HEK293 (cell line): ENCODE measurements around the gene NEK8.
A peak's percentile ranks its signal among the peaks of the same experiment; 100 is the strongest.

Experiments
- ATF2 ChIP-seq: fragments of 450-650 bp; formaldehyde crosslinking; IDR thresholded peaks from 2 replicates; pipeline ENCODE4 v1.5.1; 2016; ENCODE audit warnings: missing biosample characterization, missing genetic modification characterization, low read depth
- GLI4 ChIP-seq: fragments of 450-650 bp; formaldehyde crosslinking; IDR thresholded peaks from 2 replicates; pipeline ENCODE4 v1.5.1; 2016; ENCODE audit warnings: missing biosample characterization, missing genetic modification characterization
- HIC1 ChIP-seq: fragments of 450-650 bp; formaldehyde crosslinking; IDR thresholded peaks from 2 replicates; pipeline ENCODE4 v1.5.1; 2016; ENCODE audit warnings: missing biosample characterization, missing genetic modification characterization
- HOXC10 ChIP-seq: sonication (generic); formaldehyde crosslinking; IDR thresholded peaks from 2 replicates; pipeline ENCODE4 v1.8.1; 2023; ENCODE audit warnings: mild to moderate bottlenecking, missing genetic modification reagents
- INSM2 ChIP-seq: fragments of 450-650 bp; formaldehyde crosslinking; IDR thresholded peaks from 2 replicates; pipeline ENCODE4 v1.5.1; 2016; ENCODE audit warnings: missing biosample characterization, missing genetic modification characterization
- KLF17 ChIP-seq: fragments of 450-650 bp; formaldehyde crosslinking; IDR thresholded peaks from 2 replicates; pipeline ENCODE4 v1.5.1; 2016; ENCODE audit warnings: missing biosample characterization, missing genetic modification characterization
- KLF8 ChIP-seq: fragments of 450-650 bp; formaldehyde crosslinking; IDR thresholded peaks from 2 replicates; pipeline ENCODE4 v1.5.1; 2016; ENCODE audit warnings: missing biosample characterization, missing genetic modification characterization
- PATZ1 ChIP-seq: fragments of 450-650 bp; formaldehyde crosslinking; IDR thresholded peaks from 2 replicates; pipeline ENCODE4 v1.5.1; 2016; ENCODE audit warnings: missing biosample characterization, missing genetic modification characterization
- SP3 ChIP-seq: fragments of 450-650 bp; formaldehyde crosslinking; IDR thresholded peaks from 2 replicates; pipeline ENCODE4 v1.5.1; 2016; ENCODE audit warnings: missing biosample characterization, missing genetic modification characterization
- SP7 ChIP-seq: fragments of 450-650 bp; formaldehyde crosslinking; IDR thresholded peaks from 2 replicates; pipeline ENCODE4 v1.5.1; 2016; ENCODE audit warnings: missing biosample characterization, missing genetic modification characterization
- TCF7L2 ChIP-seq: IDR thresholded peaks from 2 replicates; pipeline ENCODE4 v1.6.1; 2011; ENCODE audit warnings: low read depth, mild to moderate bottlenecking, inconsistent platforms, low read length, moderate library complexity, borderline replicate concordance
- WT1 ChIP-seq: fragments of 450-650 bp; formaldehyde crosslinking; IDR thresholded peaks from 2 replicates; pipeline ENCODE4 v1.5.1; 2016; ENCODE audit warnings: missing biosample characterization, missing genetic modification characterization
- YY1 ChIP-seq: fragments of 450-650 bp; formaldehyde crosslinking; IDR thresholded peaks from 2 replicates; pipeline ENCODE4 v1.5.1; 2018; ENCODE audit warnings: missing biosample characterization, missing genetic modification characterization
- ZBTB17 ChIP-seq: fragments of 450-650 bp; formaldehyde crosslinking; IDR thresholded peaks from 2 replicates; pipeline ENCODE4 v1.5.1; 2016; ENCODE audit warnings: missing biosample characterization, missing genetic modification characterization
- ZBTB7A ChIP-seq: fragments of 450-650 bp; formaldehyde crosslinking; IDR thresholded peaks from 2 replicates; pipeline ENCODE4 v1.5.1; 2016; ENCODE audit warnings: low read depth, missing biosample characterization, missing genetic modification characterization
- ZNF155 ChIP-seq: fragments of 450-650 bp; formaldehyde crosslinking; IDR thresholded peaks from 2 replicates; pipeline ENCODE4 v1.5.1; 2016; ENCODE audit warnings: missing biosample characterization, missing genetic modification characterization
- ZNF18 ChIP-seq: fragments of 450-650 bp; formaldehyde crosslinking; IDR thresholded peaks from 2 replicates; pipeline ENCODE4 v1.5.1; 2016; ENCODE audit warnings: missing biosample characterization, missing genetic modification characterization
- ZNF202 ChIP-seq: fragments of 450-650 bp; formaldehyde crosslinking; IDR thresholded peaks from 2 replicates; pipeline ENCODE4 v1.5.1; 2016; ENCODE audit warnings: missing biosample characterization, missing genetic modification characterization, borderline replicate concordance
- ZNF426 ChIP-seq: fragments of 450-650 bp; formaldehyde crosslinking; IDR thresholded peaks from 2 replicates; pipeline ENCODE4 v1.5.1; 2017; ENCODE audit warnings: missing biosample characterization, missing genetic modification characterization, mild to moderate bottlenecking, inconsistent platforms, moderate library complexity
- ZNF433 ChIP-seq: fragments of 450-650 bp; formaldehyde crosslinking; IDR thresholded peaks from 2 replicates; pipeline ENCODE4 v1.5.1; 2016; ENCODE audit warnings: missing biosample characterization, missing genetic modification characterization, low read depth
- ZNF488 ChIP-seq: fragments of 450-650 bp; formaldehyde crosslinking; IDR thresholded peaks from 2 replicates; pipeline ENCODE4 v1.5.1; 2016; ENCODE audit warnings: missing biosample characterization, missing genetic modification characterization
- ZNF544 ChIP-seq: fragments of 450-650 bp; formaldehyde crosslinking; IDR thresholded peaks from 2 replicates; pipeline ENCODE4 v1.5.0; 2017; ENCODE audit warnings: missing biosample characterization, missing genetic modification characterization
- ZNF561 ChIP-seq: fragments of 450-650 bp; IDR thresholded peaks from 2 replicates; pipeline ENCODE4 v1.5.1; 2018; ENCODE audit warnings: missing biosample characterization, missing genetic modification characterization, borderline replicate concordance
- ZNF580 ChIP-seq: fragments of 450-650 bp; formaldehyde crosslinking; IDR thresholded peaks from 2 replicates; pipeline ENCODE4 v1.5.1; 2016; ENCODE audit warnings: missing biosample characterization, missing genetic modification characterization
- ZNF610 ChIP-seq: fragments of 450-650 bp; formaldehyde crosslinking; IDR thresholded peaks from 2 replicates; pipeline ENCODE4 v1.5.1; 2016; ENCODE audit warnings: missing biosample characterization, missing genetic modification characterization, borderline replicate concordance
- ZNF654 ChIP-seq: fragments of 450-650 bp; formaldehyde crosslinking; IDR thresholded peaks from 2 replicates; pipeline ENCODE4 v1.5.1; 2016; ENCODE audit warnings: low read depth, missing biosample characterization, missing genetic modification characterization
- ZSCAN30 ChIP-seq: fragments of 450-650 bp; IDR thresholded peaks from 2 replicates; pipeline ENCODE4 v1.5.1; 2018; ENCODE audit warnings: missing biosample characterization, mild to moderate bottlenecking, missing genetic modification characterization, moderate library complexity
- ZXDB ChIP-seq: fragments of 450-650 bp; formaldehyde crosslinking; IDR thresholded peaks from 2 replicates; pipeline ENCODE4 v1.5.1; 2016; ENCODE audit warnings: missing biosample characterization, missing genetic modification characterization

The NEK8 gene

GRCh38 chr17:28710861-28711722 is 17.5 kb upstream of the NEK8 start (continued):
- TF ChIP-seq ZNF202 (tag by site-specific recombination) (no peak), HIC1 (tag by site-specific recombination) (peak; percentile 97), ZNF654 (no peak), YY1 (tag by site-specific recombination) (0 out of 2 replicates have a peak, but pooled peaks have one; percentile 35), INSM2 (tag by site-specific recombination) (peak; percentile 54; the same call in 1 of the 2 replicates), ZNF18 (tag by site-specific recombination) (no peak), ZNF426 (tag by site-specific recombination) (no peak), ZNF561 (peak; percentile 95), ZNF580 (tag by site-specific recombination) (0 out of 2 replicates have a peak, but pooled peaks have one; percentile 21), SP7 (tag by site-specific recombination) (peak; percentile 82), ZNF610 (tag by site-specific recombination) (peak; percentile 40; the same call in 1 of the 2 replicates), ZSCAN30 (tag by site-specific recombination) (peak; percentile 88), ZBTB7A (tag by site-specific recombination) (peak; percentile 45; the same call in 1 of the 2 replicates), SP3 (peak; percentile 90), HOXC10 (CRISPR knock-in tag) (0 out of 2 replicates have a peak, but pooled peaks have one; percentile 6), ZBTB17 (tag by site-specific recombination) (peak; percentile 96), ATF2 (tag by site-specific recombination) (no peak), KLF17 (tag by site-specific recombination) (peak; percentile 90), ZXDB (tag by site-specific recombination) (peak; percentile 91), ZNF433 (no peak), GLI4 (tag by site-specific recombination) (0 out of 2 replicates have a peak, but pooled peaks have one; percentile 50), PATZ1 (tag by site-specific recombination) (peak; percentile 67), ZNF488 (tag by site-specific recombination) (no peak), ZNF544 (no peak), KLF8 (tag by site-specific recombination) (peak; percentile 87; the same call in 1 of the 2 replicates), TCF7L2 (no peak), ZNF155 (tag by site-specific recombination) (no peak), WT1 (tag by site-specific recombination) (peak; percentile 88)
